AG04449 (cell line): ENCODE results near the gene PDE6G.

ENCODE experiments used
- CTCF ChIA-PET: fragments of 350-600 bp; formaldehyde crosslinking; extraction: SDS; loops from one replicate; lab custom pipeline; 2021; ENCODE audit warnings: antibody characterized with exemption; lab: Yijun Ruan, JAX
- POLR2A ChIA-PET: fragments of 400-600, 350-600 bp; formaldehyde crosslinking; extraction: SDS; loops from one replicate; lab custom pipeline; 2020; ENCODE audit warnings: antibody characterized with exemption, inconsistent platforms; lab: Yijun Ruan, JAX
- DNase-seq: peaks from one replicate; pipeline ENCODE4 v3.0.0-alpha.2; 2010; ENCODE audit warnings: low read depth, low spot score
- H3K4me3 ChIP-seq: 2 replicates; pipeline ENCODE4 v1.5.1; 2011; ENCODE audit warnings: low read depth, mild to moderate bottlenecking, control low read depth, low read length
- TF ChIP-seq, protein P1 (sequence below): IDR thresholded peaks from one replicate; pipeline ENCODE4 v1.5.1; 2011; ENCODE audit warnings: mild to moderate bottlenecking, moderate library complexity, low read length, control low read depth, inconsistent platforms; ENCODE audit not compliant: insufficient read depth; ENCODE audit errors: missing control alignments

The PDE6G gene

DNA sequence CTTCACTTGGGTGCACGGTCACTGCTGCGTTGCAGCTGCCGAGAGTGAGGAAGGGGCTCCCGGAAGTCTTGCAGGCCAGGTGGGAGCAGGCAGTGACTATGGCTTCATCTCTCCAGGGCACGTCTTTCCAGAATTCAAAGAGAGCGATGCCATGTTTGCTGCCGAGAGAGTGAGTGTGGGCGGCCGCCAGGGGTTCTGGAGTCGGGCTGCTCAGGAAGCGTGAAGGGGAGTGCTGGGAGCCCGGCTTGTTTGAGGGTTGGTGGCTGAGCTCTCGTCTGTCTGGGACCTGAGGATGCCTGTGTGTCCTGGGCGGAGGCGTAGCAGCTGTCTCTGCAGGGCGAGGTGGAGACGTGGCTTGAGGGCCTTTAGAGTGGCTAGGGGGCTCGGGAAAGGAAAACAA lies 33.7 kb upstream of the PDE6G start:
- POLR2A ChIA-PET: no interaction called here
- TF ChIP-seq, protein P1, sequence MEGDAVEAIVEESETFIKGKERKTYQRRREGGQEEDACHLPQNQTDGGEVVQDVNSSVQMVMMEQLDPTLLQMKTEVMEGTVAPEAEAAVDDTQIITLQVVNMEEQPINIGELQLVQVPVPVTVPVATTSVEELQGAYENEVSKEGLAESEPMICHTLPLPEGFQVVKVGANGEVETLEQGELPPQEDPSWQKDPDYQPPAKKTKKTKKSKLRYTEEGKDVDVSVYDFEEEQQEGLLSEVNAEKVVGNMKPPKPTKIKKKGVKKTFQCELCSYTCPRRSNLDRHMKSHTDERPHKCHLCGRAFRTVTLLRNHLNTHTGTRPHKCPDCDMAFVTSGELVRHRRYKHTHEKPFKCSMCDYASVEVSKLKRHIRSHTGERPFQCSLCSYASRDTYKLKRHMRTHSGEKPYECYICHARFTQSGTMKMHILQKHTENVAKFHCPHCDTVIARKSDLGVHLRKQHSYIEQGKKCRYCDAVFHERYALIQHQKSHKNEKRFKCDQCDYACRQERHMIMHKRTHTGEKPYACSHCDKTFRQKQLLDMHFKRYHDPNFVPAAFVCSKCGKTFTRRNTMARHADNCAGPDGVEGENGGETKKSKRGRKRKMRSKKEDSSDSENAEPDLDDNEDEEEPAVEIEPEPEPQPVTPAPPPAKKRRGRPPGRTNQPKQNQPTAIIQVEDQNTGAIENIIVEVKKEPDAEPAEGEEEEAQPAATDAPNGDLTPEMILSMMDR: no peak
- no peak overlapping the region for H3K4me3 ChIP-seq
- CTCF ChIA-PET: interaction anchor here (1.1 kb wide), 1 partner anchor 15 kb away, joined by 4 read pairs; no protein-coding TSS in a partner anchor
- DNase-seq: no peak

DNA sequence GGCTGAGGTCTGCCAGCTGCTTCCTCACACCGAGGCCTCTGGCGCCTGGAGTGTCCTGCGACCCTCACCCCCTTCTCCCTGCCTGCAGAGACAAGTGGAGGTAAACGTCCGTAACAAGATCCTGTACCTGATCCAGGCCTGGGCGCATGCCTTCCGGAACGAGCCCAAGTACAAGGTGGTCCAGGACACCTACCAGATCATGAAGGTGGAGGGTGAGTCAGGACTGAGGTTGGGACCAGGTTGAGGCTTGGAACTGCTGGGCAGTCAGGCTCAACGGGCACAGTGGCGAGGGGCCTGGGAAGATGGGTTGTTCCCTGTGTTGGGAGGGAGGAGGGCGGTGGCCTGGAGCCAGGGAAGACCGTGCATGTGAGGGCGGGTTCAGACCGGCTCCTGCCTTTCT lies 32.3 kb upstream of the PDE6G start:
- DNase-seq: no peak
- no peak overlapping the region for H3K4me3 ChIP-seq
- ChIA-PET POLR2A (no interaction called here), CTCF (no interaction called here)
- TF ChIP-seq, protein P1: no peak

DNA sequence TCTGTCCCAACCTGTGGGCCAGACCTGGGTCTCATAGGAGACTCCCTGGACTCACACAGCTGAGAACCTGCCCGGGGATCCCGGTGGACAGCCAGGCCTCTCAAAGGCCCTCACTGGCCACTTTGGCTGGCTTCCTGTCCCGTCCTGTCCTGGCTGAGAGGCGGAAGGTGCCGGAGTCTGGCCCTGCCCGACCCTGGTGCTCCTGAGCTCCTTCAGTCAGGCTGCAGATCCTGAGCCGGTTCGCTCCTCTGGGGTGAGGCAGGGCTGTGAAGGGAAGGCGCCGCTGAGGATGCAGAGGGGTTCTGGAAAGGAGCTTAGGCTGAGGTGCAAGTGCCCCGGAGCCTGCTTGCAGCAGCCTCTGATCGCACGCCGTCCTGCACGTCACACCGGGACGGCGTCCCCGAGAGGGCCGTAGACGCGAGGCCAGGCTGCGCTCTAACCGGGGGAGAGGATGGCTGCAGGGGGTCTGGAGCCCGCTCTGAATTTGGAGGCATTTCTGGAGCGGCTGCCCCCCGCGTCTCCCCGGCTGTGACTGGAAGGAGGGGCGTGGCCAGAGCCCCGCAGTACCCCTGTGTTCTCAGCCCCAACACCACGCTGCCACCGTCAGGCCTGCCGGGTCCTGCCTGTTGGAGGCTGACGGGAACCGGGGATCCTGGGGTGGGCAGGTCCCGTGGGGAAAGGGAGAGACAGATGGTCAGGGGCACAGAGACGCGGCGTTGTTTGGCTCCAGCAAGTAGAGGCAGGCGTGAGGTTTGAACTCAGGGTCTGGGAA lies 31.6 kb upstream of the PDE6G start:
- ChIA-PET POLR2A (interaction anchor here (0.9 to 1.6 kb wide), 2 partner anchors 14 to 15 kb away, joined by 3 to 4 read pairs; partner anchors contain the start of gene MRPL12), CTCF (interaction anchor here (0.7 kb wide), 1 partner anchor 22 kb away, joined by 3 read pairs; no protein-coding TSS in a partner anchor)
- H3K4me3 ChIP-seq: no peak overlapping the region
- TF ChIP-seq, protein P1: no peak
- DNase-seq: no peak

DNA sequence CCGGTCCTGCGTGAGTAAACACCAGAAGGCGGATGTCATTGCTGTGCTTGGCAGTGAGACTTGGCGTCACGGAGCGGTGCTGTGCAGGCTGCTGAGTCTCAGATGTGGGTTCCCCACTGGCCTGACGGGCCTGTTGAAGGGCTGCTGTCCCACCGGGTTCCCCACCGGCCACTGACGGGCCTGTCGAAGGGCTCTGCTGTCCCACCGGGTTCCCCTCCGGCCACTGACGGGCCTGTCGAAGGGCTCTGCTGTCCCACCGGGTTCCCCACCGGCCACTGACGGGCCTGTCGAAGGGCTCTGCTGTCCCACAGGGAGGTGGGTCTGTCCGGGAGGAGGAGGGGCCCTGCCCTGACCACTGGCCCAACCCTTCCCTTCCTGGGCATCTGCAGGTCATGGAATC lies 30.3 kb upstream of the PDE6G start:
- no peak for DNase-seq
- CTCF ChIA-PET: no interaction called here
- no peak overlapping the region; the same call in 1 of the 2 replicates for H3K4me3 ChIP-seq
- TF ChIP-seq, protein P1: no peak
- POLR2A ChIA-PET: interaction anchor here (1.6 kb wide), 1 partner anchor 15 kb away, joined by 4 read pairs; no protein-coding TSS in a partner anchor

DNA sequence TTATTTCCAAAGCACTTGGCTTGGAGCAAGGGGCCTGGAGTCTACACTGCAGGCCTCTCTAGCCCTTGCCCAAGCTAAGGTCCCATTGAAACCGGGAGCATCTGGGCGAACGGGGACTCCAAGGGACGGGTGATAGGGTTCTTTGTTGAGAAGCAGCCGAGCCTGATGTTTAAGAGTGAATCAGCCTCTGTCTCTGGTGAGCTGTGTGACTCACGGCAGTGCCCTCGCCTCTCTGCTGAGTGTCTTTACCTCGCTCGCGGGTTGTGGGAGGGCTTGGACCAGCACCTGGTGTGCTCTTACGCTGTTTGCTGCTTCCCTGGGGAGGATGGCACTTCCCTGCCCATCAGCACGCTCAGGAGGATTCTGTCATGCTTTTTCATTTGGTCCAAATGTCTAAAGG lies 28.8 kb upstream of the PDE6G start:
- ChIA-PET POLR2A (interaction anchor here (0.7 to 3.6 kb wide), 7 partner anchors 8 to 571 kb away, joined by 3 to 26 read pairs (median 5); partner anchors contain the start of genes FAAP100 and MRPL12), CTCF (interaction anchor here (1.4 to 2.0 kb wide), 3 partner anchors 9 to 17 kb away, joined by 3 to 9 read pairs (median 3); no protein-coding TSS in a partner anchor)
- peak; percentile 21 for DNase-seq
- peak overlapping the region; percentile 73 for H3K4me3 ChIP-seq
- TF ChIP-seq, protein P1: no peak

DNA sequence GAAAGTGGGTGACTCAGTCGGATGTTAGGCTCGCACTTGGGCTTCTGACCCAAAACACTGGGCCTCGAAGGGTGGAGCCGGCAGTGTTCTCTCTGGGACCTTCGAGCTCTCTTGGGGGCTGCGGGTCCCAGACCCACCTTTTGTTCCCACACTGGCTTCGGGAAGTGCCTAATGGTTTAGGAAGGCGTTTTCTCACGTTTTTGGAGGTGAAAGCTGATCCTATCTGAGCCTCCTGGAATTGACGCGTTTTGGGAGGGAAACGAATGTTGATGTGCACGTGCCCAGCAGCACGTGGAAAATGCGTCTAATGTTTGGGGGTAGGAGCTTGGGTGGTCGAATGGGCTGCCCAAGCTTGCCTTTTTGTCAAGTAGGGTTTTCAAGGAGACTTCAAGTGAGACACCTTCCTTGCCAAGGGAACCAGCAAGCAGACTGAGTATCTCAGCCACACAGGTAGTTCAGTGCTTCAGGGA lies 28.1 kb upstream of the PDE6G start:
- peak overlapping the region; percentile 73 for H3K4me3 ChIP-seq
- ChIA-PET POLR2A (interaction anchor here (1.1 to 3.6 kb wide), 9 partner anchors 9 to 181 kb away, joined by 3 to 26 read pairs (median 5); partner anchors contain the start of genes CCDC137, FAAP100, MRPL12 and NPLOC4), CTCF (interaction anchor here (1.2 to 2.6 kb wide), 5 partner anchors 8 to 25 kb away, joined by 3 to 9 read pairs (median 3); no protein-coding TSS in a partner anchor)
- TF ChIP-seq, protein P1: no peak
- peak; percentile 24 for DNase-seq
